Breast epithelium (tissue), 4 donors: ENCODE data around the gene USP28. TPM values are rescaled to one million over a fixed set of nuclear protein-coding genes. Genes with fewer than 3 reads are reported as not detected.
A peak's percentile ranks its signal among the peaks of the same experiment; 100 is the strongest.

Source experiments
- DNase-seq, 2 donors: peaks; one replicate each; pipeline ENCODE4 v3.0.0-alpha.2; 2019; ENCODE audit warnings: low spot score in 2 of 2
- H3K27ac ChIP-seq, 2 donors: fragments of 200-600 bp; sonication (generic) in 1 of 2; one replicate each; pipeline ENCODE4 v1.5.1; 2016 to 2019; ENCODE audit warnings: mild to moderate bottlenecking in 1 of 2
- H3K27me3 ChIP-seq, 2 donors: fragments of 200-600 bp; sonication (generic) in 1 of 2; one replicate each; pipeline versions ENCODE4 v1.5.1 to v1.6.0; 2017 to 2019; ENCODE audit warnings: control low read depth in 1 of 2, mild to moderate bottlenecking in 1 of 2
- H3K36me3 ChIP-seq: fragments of 200-600 bp; one replicate; pipeline ENCODE4 v1.5.1; 2019
- H3K4me1 ChIP-seq, 2 donors: fragments of 200-600 bp; sonication (generic); one replicate each; pipeline ENCODE4 v1.5.1; 2016 to 2019; ENCODE audit warnings: control low read depth in 1 of 2
- H3K4me3 ChIP-seq, 3 donors: fragments of 200-600 bp; sonication (generic); 1 replicate in 2 of 3; 2 replicates in 1 of 3; pipeline ENCODE4 v1.5.1; 2016 to 2019; ENCODE audit warnings: mild to moderate bottlenecking in 3 of 3, moderate library complexity in 2 of 3
- H3K9me3 ChIP-seq, 2 donors: fragments of 200-600 bp; sonication (generic) in 1 of 2; one replicate each; pipeline ENCODE4 v1.5.1; 2016 to 2019; ENCODE audit warnings: control low read depth in 1 of 2
- CTCF ChIP-seq, 3 donors: fragments of 450-650 bp; IDR thresholded peaks; one replicate each; pipeline ENCODE4 v1.5.1; 2016 to 2017; ENCODE audit warnings: antibody characterized with exemption in 3 of 3, mild to moderate bottlenecking in 3 of 3, moderate library complexity in 3 of 3
- POLR2A ChIP-seq: fragments of 450-650 bp; IDR thresholded peaks from one replicate; pipeline ENCODE4 v1.6.1; 2016; ENCODE audit warnings: antibody characterized with exemption, mild to moderate bottlenecking, moderate library complexity
- POLR2AphosphoS5 ChIP-seq, 3 donors: sonication (generic); formaldehyde crosslinking; IDR thresholded peaks; one replicate each; pipeline ENCODE4 v1.6.1; 2017; ENCODE audit warnings: antibody characterized with exemption in 3 of 3
- intact Hi-C: fragments of 100-400 bp; cut with DNase I; formaldehyde crosslinking; loops from one replicate; pipeline ENCODE4 v1.15.1; 2023; ENCODE audit warnings: low total_unique reads
- total RNA-seq, 3 donors: library from RNA; depleted of rRNA; stranded (reverse); fragments of >200 nt; gene quantifications; one replicate each; pipeline ENCODE4 v1.1.0, GENCODE V29; 2016

The USP28 gene
- total RNA-seq, 3 donors from 2014 or later: 15.5 to 38.5 (median 30.2) TPM

GRCh38 chr11:113814181-113814580 lies 61.2 kb downstream of the USP28 start:
- H3K4me3 ChIP-seq: no peak overlapping the region
- H3K9me3 ChIP-seq: no peaks in the 10 kb centered on the region
- no peaks in the 10 kb centered on the region for H3K4me1 ChIP-seq
- no peak overlapping the region for H3K27ac ChIP-seq
- TF ChIP-seq POLR2A (no peak), POLR2AphosphoS5 (IDR thresholded peaks at IDR 0.05) (no peak), CTCF (IDR thresholded peaks at IDR 0.05) (no peak)
- H3K27me3 ChIP-seq: no peaks in the 10 kb centered on the region
- intact Hi-C loops: no loop called here
- no peaks in the 10 kb centered on the region for H3K36me3 ChIP-seq
- DNase-seq: no peak

GRCh38 chr11:113808931-113809330 lies 66.4 kb downstream of the USP28 start:
- intact Hi-C loops: no loop called here
- TF ChIP-seq POLR2AphosphoS5 (IDR thresholded peaks at IDR 0.05): no peak
- no peak for TF ChIP-seq CTCF (IDR thresholded peaks at IDR 0.05)
- TF ChIP-seq POLR2A: no peak
- no peaks in the 10 kb centered on the region for H3K4me1 ChIP-seq
- DNase-seq: no peak
- no peak overlapping the region for H3K4me3 ChIP-seq
- no peak overlapping the region for H3K27ac ChIP-seq
- no peaks in the 10 kb centered on the region for H3K9me3 ChIP-seq
- H3K36me3 ChIP-seq: no peaks in the 10 kb centered on the region
- H3K27me3 ChIP-seq: no peaks in the 10 kb centered on the region

- H3K27ac ChIP-seq: no peak overlapping the region
- H3K4me3 ChIP-seq: no peak overlapping the region
- no peaks in the 10 kb centered on the region for H3K4me1 ChIP-seq
- TF ChIP-seq CTCF (IDR thresholded peaks at IDR 0.05) (peak in 1 of 3 donors; percentile 10), POLR2A (no peak)
- intact Hi-C loops: no loop called here
- no peaks in the 10 kb centered on the region for H3K27me3 ChIP-seq
- no peaks in the 10 kb centered on the region for H3K9me3 ChIP-seq
- peaks cover 2% of the 10 kb centered on the region for H3K36me3 ChIP-seq
- DNase-seq: no peak
These were observed 69.0 kb downstream of the USP28 start for GRCh38 chr11:113806406-113806805.

GRCh38 chr11:113805640-113806039 lies 69.7 kb downstream of the USP28 start:
- peaks cover 7% of the 10 kb centered on the region for H3K36me3 ChIP-seq
- intact Hi-C loops: no loop called here
- H3K4me3 ChIP-seq: no peak overlapping the region
- no peaks in the 10 kb centered on the region for H3K27me3 ChIP-seq
- no peak for DNase-seq
- no peaks in the 10 kb centered on the region for H3K4me1 ChIP-seq
- no peaks in the 10 kb centered on the region for H3K9me3 ChIP-seq
- TF ChIP-seq POLR2A (no peak), POLR2AphosphoS5 (IDR thresholded peaks at IDR 0.05) (no peak), CTCF (IDR thresholded peaks at IDR 0.05) (no peak)
- no peak overlapping the region for H3K27ac ChIP-seq

- intact Hi-C loops: no loop called here
- Histone ChIP-seq H3K9me3 (no peaks in the 10 kb centered on the region), H3K27me3 (no peaks in the 10 kb centered on the region), H3K36me3 (peaks cover 10% of the 10 kb centered on the region), H3K4me3 (no peak overlapping the region), H3K27ac (no peak overlapping the region), H3K4me1 (no peaks in the 10 kb centered on the region)
- TF ChIP-seq POLR2A (no peak), POLR2AphosphoS5 (IDR thresholded peaks at IDR 0.05) (no peak), CTCF (IDR thresholded peaks at IDR 0.05) (no peak)
- no peak for DNase-seq
These were observed 72.8 kb downstream of the USP28 start for GRCh38 chr11:113802621-113803020.
